Midbrain (tissue), 1 donor: ENCODE data around the gene PALLD.

Source experiments
- DNase-seq: peaks from one replicate; lab custom pipeline; 2025; lab: John Stamatoyannopoulos, UW

Gene PALLD

DNA sequence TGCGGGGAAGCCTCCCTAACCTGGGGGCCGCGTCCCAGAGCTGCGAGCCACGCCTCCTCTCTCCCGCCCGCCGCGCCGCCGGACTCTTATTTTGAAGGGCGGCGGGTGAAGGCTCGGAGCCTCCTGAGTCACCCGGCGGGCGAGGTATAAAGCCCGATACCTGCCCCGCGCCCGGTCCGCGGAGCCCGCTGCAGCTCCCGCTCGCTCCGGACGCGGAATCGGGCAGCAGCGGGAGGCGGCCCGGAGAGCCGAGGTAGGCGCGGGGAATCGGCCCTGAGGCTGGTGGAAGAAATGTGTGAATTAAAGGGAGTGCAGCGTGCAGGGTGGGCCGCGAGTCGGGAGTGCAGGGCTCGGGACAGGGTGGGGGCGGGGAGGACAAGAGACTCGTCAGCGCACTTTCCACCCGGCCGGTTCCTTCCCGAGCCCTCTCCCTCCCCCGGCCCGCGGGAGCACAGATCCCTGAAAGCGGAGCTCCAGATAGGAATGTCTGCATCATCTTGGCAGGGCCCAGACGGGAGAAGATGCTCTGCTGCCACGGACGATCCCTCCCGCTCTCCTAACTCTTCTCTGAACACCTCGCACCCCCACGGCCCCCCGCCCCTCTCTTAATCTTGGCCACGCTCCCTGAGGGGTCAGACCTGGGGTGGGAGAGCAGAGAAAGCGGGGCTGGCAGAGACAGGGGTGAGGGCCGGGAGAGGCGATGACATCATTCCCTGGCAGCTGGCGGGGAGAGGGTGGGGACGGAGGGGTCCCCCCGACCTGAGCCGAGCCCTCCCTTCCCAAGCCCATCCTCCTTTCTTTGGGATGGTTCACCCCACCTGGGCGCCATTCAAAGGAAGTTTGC lies 335.3 kb downstream of the PALLD start:
- DNase-seq: peak; percentile 74

DNA sequence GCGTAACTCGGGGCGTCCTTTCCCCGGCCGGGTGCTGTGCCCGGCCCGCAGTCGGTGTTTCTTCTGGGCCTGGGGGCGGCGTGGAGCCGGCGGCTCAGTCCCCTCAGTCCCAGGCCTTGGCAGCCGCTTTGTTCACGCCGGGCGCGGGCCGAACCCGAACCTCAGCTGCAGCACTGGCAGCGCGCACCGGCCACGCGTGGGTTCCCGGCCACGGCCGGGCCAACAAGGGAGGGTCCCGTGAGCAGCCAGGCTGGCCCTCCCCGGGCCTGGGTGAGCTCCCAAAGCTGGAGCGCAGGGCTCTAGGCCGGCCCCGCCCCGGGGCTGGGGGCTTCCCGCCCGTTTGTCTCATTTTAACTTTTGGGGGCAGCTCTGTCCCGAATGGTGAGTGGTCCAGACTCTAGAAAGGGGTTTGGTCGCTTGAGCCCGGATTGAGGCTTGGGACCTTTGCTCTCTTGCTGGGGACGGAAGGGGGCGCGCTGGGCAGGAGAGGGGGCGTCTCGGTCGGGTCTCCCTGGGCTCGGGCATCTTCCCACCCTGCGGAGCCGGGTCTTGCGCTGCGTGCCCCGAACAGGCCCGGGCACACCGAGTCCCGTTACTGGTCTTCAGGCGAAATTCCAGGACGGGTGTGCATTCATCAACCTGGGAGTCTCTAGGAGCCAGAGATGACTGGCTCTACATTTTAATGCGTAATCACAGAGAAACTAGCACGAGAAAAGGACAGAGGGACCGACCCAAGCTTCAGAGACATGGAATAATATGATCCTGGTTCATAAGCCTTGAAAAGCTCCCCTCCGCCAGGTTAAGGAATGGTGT lies 336.1 kb downstream of the PALLD start:
- DNase-seq: peak; percentile 57

DNA sequence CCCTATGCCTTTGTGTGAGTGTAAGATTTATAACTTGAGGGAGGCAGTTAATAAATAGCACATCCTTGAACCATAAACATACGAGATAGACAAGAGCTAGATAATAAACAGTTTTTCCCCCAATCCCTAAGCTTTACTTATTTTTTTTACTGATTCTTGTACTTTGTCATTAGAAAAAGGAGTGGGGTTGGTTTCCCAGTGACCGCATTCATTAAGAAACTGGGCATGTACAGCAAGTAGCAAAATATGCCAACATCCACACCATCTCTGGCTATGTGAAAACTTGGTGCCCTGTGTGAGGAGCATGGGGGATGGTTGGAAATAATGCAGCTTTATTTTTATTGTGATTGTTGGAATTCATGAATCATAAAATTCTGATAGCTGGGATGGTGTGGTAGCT lies 337.0 kb downstream of the PALLD start:
- peak; percentile 38 for DNase-seq

DNA sequence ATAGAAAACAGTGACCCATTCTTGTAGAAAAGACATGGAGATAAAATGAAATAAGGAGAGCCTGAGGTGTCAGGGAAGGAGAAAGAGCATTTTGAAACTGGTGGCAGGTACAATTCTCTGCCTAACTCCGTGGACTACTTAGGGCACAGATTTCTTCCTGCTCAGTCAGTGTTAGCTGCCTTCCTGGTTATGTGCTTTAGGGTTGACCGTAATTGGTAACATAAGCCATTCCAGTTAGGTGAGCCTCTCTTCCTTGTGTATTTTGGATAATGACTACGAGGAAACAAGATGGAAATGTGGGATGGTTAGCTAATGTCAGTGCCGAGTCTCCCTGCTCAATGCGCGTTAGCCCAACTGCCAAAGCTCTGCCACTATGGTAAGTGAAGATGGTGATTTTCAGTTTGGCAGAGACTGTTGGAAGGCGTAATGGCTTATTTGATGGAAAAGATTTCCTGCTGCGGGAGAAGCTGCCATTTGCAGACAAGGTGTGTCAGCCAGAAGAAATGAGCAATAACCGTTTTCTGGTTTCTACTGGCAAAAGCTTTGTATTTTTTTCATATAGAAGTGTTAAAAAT lies 339.1 kb downstream of the PALLD start:
- no peak for DNase-seq

DNA sequence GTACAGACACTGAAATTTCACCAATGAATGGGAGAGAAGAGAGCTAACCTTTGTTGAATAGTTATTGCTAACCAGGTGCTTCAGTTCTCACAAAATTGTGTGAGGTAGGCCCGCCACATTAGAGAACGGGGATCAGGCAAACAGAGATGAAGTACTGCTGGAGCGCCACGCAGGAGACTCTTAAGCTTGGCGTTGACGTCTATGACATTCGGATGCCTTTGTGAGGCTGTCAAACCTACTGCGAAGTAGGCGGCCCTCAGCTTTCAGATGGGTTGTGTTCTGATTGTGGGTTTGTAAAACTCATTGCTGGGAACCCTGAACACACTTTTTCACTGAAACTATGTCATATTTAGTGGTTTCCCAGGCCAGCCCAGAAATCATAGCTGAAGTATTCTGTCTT lies 339.6 kb downstream of the PALLD start:
- DNase-seq: no peak

DNA sequence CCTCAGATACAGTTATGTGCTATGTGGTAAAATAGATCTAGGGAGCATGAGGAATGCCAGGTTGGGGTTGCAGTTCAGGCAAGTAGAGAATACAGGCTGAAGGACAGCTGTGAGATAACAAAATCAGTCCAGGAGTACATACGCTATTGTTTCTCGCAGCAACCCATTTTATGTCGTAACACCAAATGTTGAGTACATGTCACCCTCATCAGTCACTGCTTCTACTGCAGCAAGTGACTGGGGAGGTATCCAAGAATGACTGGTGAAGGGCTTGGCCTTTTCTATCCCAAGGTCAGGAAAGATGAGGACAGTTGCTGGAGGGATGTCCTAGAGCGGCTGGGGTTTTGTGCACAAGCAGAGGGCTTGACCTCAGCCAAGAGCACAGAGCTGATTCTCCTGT lies 341.1 kb downstream of the PALLD start:
- DNase-seq: no peak

DNA sequence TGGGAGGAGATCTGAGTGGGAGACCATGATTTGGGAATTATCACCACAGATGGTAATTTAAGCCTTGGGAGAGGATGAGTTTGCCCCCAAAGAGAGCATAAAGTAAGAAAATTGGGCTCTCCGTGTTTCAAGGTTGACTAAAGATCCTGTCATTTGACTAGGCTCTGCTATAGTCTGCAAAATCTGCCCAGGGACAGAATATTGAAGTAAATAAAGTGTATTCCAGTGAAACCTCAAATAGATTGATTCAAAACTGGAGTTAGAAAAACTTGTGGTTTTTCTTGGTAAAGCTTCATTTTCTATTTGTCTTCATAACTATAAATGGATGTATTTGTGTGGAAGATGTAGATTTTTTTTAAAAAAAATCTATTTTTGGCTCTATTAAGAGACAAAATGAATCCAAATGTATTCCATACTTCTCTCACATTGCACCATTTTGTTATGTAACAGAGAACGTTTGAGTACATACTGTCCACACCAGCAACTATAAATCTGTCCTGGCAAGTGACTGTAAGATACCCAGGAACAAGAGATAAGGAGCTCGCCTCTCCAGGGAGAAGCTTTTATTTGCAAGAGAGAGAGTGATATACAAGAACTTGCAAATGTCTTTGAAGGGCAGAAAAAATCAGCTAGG lies 343.0 kb downstream of the PALLD start:
- DNase-seq: no peak

DNA sequence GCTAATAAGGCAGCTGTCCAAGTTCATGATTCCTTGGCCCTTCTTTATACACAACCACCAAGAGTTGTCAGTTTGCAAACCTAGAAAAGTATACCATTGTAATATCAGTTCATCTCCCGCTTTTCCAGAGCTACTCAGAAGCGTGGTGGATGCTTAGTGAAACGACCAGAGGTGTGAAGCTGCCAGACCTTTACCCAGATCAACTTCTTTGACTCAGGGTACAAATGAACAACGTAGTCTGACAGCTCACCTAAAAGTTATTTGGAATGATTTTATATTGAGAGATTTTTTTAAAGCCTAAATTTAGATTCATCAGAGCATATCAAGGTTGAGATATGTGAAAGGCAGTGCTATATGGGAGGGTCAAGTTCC lies 343.5 kb downstream of the PALLD start:
- no peak for DNase-seq

DNA sequence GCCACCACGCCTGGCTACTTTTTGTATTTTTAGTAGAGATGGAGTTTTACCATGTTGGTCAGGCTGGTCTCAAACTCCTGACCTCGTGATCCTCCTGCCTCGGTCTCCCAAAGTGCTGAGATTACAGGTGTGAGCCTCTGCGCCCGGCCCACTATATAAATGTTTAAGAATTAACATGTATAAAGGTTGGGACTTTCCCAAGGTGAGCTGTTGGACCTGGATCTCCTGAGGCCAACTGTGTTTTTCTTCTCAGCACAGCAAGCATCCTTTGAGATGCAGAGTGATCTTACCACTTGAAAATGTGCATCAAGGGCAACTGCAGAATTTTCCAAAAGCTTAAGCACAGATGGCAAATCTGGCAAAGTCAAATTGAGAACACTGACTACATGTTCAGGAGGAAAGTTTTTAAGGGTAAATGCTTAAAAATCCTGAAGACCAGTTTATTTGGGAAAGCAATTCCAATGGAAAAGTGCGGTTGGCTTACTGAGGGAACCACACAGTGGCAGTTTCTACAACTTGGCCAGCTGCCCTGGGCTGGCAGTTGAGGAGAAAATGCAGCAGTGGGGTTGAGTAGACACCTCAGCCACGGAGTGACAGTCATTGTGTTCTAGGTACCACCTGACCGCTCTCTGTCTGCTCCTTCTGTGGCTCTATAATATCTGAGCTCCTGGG lies 344.3 kb downstream of the PALLD start:
- DNase-seq: peak; percentile 29

DNA sequence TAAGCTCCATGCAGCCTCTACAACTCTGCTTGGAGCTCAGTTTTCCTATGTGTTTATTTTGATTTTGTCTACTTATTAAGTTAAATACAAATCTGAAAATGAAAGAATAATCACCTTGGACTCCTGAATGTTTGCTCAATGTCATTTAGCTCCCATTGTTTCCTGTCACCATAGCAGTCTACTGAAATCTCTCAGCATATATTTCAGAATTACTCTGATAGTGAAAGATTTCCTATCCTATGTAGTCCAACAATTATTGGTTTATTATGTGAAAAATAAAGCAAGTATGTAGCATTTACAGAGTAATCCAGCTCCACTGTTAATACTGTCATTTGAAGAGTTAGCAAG lies 344.8 kb downstream of the PALLD start:
- no peak for DNase-seq

DNA sequence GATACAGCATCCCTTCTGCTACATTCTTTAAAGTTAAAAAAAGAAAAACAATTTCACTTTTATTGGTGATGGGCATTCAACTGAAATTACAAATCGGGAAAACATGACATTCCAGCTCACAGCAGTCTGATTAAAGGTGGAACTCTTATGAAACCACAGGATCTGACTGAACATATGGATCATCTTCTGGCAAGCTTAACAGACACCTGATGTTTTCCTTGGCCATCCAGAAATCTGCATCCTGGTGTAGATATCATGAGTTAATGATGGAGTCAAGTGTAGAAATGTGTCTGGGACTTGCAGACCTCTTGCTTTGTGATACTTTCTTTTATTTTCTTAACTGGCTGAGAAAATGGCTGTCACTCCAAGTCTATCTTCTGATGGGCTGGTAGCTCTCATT lies 345.3 kb downstream of the PALLD start:
- no peak for DNase-seq

DNA sequence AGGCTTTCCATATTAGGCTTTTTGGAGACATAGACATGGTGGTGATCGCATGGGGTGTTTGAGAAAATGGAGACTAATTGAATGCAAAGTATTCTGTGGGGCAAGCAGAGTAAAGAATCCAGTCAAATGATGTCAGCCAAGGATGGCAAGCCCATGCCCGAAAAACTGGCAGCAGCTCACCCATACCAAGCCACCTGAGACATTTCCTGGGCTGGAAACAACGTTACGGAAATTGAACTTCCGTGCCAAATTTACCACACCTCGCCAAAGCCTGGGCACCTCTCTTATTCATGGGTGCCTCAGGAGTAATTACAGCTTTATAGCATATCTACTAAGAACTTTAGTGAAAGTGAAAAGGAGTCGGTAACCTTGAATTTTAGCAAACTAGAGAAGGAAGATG lies 346.8 kb downstream of the PALLD start:
- no peak for DNase-seq

DNA sequence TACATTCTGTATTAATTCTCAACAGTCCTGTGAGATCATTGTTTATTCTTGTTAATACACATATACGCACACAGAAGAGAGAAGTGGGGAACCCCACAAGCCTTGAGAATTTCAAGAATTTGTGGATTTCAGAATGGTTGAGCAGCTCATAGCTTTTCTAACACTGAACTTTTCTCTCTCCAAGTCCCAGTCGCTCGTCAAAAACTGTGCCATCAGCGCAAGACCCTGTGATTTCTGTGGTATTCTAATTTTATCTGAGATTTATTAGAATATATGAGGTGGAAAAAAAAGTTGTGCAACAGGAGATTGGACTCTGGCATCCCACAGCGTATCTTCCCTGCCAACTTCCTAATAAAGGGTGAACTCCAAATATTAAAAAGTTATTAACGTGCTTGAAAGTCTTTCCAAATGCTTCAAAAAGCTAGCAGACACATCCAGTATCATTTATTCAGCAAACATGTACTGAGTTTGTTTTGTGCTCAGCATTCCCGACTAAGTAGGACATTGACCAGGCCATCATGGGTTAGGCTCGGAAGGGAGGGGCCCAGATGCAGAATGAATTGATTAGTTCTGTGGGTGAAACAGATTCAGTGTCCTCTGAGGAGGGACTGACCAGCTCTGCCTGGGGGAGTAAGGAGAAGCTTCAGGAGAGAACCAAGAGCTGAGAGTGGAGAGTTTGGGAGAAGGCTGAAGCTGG lies 347.6 kb downstream of the PALLD start:
- no peak for DNase-seq

DNA sequence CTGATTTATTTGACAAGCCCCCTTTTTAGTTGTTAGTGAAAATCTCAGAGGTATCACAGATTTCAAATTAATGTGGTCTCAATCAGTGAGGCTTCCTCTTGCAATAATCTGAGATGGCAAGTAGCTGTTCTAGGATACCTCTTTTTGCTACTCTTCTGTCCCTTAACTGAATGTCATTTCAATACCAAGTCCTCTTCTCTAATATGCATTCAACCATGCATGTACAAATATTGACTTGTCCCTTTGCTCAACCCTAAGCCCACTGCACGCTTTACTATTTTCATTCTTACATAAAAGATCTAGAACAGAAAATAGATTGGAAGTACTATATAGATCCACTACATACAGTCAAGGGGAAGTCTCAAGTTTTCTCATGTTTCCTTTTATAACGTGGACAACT lies 349.0 kb downstream of the PALLD start:
- DNase-seq: no peak

DNA sequence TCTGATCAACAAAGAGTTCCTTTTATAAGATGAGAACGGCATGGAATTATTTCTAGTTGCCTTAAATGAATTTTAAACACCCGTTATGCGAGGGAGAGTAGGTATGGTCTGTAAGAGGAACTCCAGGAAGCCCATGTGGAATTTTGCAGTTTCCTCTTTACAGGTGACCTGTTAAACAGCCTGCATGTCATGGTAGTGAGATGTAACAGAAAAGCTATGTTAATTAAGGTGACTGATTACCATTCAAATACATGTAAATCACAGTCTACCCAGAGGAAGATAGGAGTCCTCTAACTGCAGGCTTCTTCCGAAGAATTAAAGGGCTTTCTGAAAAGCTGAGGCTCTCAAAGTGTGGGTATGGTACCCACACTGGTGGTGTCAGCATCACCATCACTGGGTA lies 349.6 kb downstream of the PALLD start:
- no peak for DNase-seq

DNA sequence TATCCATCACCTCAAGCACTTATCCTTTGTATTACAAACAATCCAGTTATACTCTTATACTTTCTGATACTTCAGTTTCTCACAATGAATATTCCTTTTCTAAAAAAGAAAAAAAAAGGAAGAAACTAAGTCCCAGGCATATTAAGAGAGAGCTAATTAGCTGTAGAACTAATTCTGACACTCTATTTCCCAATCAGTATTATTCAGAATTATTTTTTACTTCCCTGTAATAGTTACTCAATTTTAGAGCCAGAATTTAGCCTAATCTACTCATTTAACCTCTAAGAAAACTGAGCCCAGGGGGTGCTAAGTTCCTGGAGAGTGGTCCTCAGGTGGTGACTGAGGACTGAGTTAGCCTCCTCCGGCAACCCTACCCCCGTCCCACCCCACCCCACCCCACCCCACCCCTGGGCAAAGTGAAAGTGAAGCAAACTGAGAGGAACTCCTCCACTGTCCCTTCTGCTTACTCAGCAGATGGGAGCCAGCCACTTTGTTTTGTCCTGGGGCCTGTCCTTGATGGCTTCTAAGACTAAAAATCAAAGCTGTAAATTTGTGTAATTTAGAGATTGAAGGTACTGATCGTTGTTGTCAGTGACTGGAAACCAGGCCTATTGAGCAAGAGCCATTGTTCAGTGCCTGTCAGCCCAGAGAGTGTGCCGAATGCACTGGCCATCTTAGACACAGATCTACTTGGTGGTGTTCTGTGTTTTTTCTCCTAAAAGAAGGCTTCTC lies 351.1 kb downstream of the PALLD start:
- peak; percentile 28 for DNase-seq

DNA sequence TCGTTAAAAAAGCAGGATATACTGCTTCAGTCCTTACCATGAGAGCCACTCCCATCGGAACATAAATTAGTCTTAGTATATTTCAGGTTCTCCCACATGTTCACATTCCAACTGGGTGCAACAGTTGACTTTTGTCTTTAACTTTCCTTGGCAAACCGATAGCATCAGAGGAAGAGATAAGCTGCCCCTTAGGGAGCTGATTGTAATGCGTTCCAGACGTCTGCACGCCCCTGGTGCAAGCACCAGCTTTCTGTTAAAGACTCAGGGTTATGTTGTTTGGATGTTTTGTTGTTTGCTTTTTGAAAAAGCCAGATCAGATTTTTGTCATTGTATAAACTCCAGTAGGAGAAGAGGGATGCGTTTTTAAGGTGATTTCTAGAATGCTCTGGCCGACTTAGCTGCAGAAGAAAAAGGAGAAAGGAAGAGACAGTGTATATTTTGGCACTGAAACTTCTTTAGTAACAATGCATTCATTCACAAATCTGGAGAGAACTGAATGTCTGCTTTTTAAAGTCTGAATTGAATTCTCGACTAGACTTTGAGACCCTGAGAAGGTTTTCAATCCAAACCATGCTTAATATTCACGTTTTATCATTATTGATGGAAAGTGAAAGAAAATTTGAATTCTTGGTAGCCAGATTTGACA lies 352.3 kb downstream of the PALLD start:
- peak; percentile 38 for DNase-seq

DNA sequence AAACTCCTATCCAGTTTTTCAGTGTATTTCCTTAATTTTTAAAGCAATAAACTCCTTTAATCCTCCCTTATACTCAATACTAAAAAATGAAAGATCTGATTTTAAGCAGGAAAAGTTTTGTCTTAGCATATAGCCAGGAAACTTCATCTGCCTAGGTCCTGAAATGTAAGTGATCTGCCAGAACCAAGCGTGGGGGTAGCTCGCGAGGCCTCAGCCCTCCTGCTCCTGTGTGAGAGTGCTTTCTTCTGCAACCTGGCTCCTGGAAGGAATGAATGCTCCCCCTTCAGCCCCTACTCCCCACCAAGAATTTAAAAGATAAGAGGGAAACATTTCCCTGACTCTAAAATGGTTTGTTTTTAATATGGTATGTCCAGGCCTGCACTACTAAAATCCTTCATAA lies 353.1 kb downstream of the PALLD start:
- DNase-seq: no peak

DNA sequence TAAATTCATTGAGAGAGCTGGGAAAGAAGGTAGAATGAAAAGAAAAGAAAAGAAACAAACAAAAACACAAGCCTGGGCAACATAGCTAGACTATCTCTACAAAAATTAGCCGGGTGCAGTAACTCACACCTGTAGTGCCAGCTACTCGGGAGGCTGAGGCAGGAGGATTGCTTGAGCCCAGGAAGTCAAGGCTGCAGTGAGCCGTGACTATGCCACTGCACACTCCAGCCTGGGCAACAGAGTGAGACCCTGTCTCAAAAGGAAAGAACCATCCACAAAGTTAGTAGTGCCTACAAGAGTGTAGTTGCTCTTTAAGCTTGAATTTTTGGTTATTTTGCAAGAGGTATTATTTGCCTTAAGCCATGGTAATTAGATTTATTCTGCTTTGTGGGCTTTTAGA lies 355.5 kb downstream of the PALLD start:
- no peak for DNase-seq
